AG04450 (cell line): ENCODE measurements around the gene UFSP2. TPM values are rescaled to one million over a fixed set of nuclear protein-coding genes. Genes with fewer than 3 reads are reported as not detected.

Experiments used
- CTCF ChIA-PET: fragments of 300-600, 350-600 bp; formaldehyde crosslinking; extraction: SDS; loops from one replicate; lab custom pipeline; 2022; ENCODE audit warnings: antibody characterized with exemption, inconsistent platforms; lab: Charles Lee
- POLR2A ChIA-PET: fragments of 350-600 bp; formaldehyde crosslinking; extraction: SDS; loops from one replicate; lab custom pipeline; 2021; ENCODE audit warnings: antibody characterized with exemption, inconsistent platforms; lab: Yijun Ruan, JAX
- DNase-seq: peaks from one replicate; pipeline ENCODE4 v3.0.0-alpha.2; 2011; ENCODE audit warnings: low read depth, low spot score
- H3K27ac ChIP-seq: one replicate; pipeline ENCODE4 v1.5.1; 2012; ENCODE audit warnings: low read depth, low read length, control low read depth
- H3K27me3 ChIP-seq: one replicate; pipeline ENCODE4 v1.6.0; 2012; ENCODE audit warnings: low read length; ENCODE audit not compliant: control insufficient read depth, insufficient read depth
- H3K4me3 ChIP-seq: 2 replicates; pipeline ENCODE4 v1.5.1; 2011; ENCODE audit warnings: mild to moderate bottlenecking, low read depth, low read length, control low read depth
- H3K9me3 ChIP-seq: 2 replicates; pipeline ENCODE4 v1.5.1; 2012; ENCODE audit warnings: low read length; ENCODE audit not compliant: control insufficient read depth, insufficient read depth
- polyA plus RNA-seq: library from polyadenylated mRNA; depleted of rRNA; stranded (reverse); fragments of >200 nt; gene quantifications from 2 replicates; pipeline ENCODE4 v1.2.3, GENCODE V29; 2011
- TF ChIP-seq, protein P1 (sequence below): IDR thresholded peaks from 2 replicates; pipeline ENCODE4 v1.5.1; 2011; ENCODE audit warnings: low read depth, low read length, control low read depth, inconsistent platforms

UFSP2 gene
- polyA plus RNA-seq, 1 experiment = 54.1 TPM

DNA sequence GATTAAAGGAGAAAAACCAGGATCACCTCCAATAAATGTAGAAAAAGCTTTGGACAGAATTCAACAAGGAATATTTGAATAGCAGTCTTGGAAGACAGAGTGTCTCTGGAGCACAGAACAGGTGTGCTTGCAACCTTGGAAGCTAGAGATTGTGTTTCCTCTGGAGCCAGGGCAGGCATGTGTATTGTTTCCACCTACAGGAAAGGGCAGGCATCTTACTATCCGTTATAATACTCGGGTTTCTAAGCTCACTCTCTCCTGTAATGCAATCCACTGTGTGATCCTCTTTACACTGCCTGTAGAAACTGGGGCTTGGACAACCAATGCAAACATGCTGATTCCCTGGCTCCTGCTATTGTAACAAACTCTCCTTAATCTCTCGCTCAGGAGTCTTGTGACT, 31.4 kb upstream of the UFSP2 start:
- TF ChIP-seq, protein P1, sequence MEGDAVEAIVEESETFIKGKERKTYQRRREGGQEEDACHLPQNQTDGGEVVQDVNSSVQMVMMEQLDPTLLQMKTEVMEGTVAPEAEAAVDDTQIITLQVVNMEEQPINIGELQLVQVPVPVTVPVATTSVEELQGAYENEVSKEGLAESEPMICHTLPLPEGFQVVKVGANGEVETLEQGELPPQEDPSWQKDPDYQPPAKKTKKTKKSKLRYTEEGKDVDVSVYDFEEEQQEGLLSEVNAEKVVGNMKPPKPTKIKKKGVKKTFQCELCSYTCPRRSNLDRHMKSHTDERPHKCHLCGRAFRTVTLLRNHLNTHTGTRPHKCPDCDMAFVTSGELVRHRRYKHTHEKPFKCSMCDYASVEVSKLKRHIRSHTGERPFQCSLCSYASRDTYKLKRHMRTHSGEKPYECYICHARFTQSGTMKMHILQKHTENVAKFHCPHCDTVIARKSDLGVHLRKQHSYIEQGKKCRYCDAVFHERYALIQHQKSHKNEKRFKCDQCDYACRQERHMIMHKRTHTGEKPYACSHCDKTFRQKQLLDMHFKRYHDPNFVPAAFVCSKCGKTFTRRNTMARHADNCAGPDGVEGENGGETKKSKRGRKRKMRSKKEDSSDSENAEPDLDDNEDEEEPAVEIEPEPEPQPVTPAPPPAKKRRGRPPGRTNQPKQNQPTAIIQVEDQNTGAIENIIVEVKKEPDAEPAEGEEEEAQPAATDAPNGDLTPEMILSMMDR = no peak
- POLR2A ChIA-PET = no interaction called here

DNA sequence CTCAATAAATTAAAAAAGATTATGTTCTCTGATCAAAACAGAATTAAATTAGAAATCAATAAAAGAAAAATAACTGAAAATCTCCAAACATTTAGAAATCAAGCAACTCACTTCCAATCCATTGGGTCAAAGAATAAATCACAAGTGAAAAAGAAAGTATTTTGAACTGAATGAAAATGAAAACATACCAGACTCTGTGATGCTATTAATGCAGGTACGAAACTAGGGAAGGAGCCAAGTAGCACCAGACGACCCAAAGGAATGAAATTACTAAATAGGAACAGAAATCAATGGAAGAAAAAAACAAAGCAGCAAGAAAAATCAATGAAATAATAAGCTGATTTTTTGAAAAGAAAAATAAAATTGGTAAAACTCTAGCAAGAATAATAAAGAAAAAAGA, 30.4 kb upstream of the UFSP2 start:
- ChIA-PET CTCF (interaction anchor here (0.9 to 1.2 kb wide), 2 partner anchors 142 to 272 kb away, joined by 3 read pairs; no protein-coding TSS in a partner anchor), POLR2A (no interaction called here)
- TF ChIP-seq, protein P1 = no peak
- peaks cover 3% of the 10 kb centered on the region for H3K27me3 ChIP-seq
- H3K9me3 ChIP-seq = no peaks in the 10 kb centered on the region
- H3K4me3 ChIP-seq = no peak overlapping the region
- DNase-seq = no peak
- H3K27ac ChIP-seq = no peak overlapping the region

More for the DNA sequence above, 31.4 kb upstream of the UFSP2 start:
- H3K9me3 ChIP-seq = no peaks in the 10 kb centered on the region
- H3K4me3 ChIP-seq = no peak overlapping the region
- CTCF ChIA-PET = interaction anchor here (0.8 kb wide), 1 partner anchor 15 kb away, joined by 3 read pairs; the partner anchor contains the start of gene CCDC110
- H3K27ac ChIP-seq = no peak overlapping the region
- DNase-seq = no peak
- H3K27me3 ChIP-seq = peaks cover 1% of the 10 kb centered on the region

DNA sequence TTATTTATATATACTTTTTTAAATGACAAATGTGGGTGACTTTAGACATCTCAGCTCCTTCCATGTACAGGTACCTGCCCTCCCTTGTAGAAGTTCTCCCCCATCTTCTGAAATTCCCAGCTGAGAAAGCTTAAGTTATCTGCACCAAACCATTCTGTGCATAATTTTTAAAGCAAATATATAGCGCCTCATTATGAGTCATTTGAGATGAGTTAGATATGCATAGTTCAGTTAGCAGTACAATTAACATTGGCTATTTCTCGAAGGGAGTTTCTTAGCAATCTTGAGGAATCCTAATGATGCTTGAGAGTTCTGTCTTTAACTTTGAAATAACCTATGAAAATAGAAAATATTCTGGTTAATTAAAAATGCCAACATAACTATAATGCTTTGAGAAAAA, 19.4 kb upstream of the UFSP2 start:
- no peak overlapping the region for H3K27ac ChIP-seq
- POLR2A ChIA-PET = no interaction called here
- CTCF ChIA-PET = no interaction called here
- DNase-seq = no peak
- no peaks in the 10 kb centered on the region for H3K9me3 ChIP-seq
- H3K4me3 ChIP-seq = no peak overlapping the region
- TF ChIP-seq, protein P1 = no peak
- no peaks in the 10 kb centered on the region for H3K27me3 ChIP-seq

DNA sequence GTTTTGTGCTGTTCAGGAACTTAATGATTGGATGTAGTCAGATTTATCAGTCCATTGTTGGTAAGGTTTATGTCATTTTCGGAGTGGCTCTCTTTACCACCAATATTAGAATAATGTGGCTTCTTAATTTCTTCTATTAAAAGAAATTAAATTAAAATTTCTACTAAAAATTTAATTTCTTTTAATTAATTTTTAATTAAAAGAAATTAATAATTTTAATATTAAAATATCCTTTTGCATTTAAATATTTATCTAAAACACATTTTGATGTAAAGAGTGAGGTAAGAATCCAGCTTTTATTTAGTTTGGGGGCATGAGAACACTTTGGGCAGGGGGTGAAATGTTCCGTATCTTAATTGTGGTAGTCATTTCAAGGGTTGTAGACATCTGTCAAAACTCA, 15.7 kb upstream of the UFSP2 start:
- ChIA-PET CTCF (interaction anchor here (1.1 to 1.2 kb wide), 2 partner anchors 156 to 199 kb away, joined by 3 to 6 read pairs; no protein-coding TSS in a partner anchor), POLR2A (no interaction called here)
- H3K27me3 ChIP-seq = no peaks in the 10 kb centered on the region
- TF ChIP-seq, protein P1 = no peak
- no peaks in the 10 kb centered on the region for H3K9me3 ChIP-seq
- H3K4me3 ChIP-seq = no peak overlapping the region
- no peak for DNase-seq
- H3K27ac ChIP-seq = no peak overlapping the region

DNA sequence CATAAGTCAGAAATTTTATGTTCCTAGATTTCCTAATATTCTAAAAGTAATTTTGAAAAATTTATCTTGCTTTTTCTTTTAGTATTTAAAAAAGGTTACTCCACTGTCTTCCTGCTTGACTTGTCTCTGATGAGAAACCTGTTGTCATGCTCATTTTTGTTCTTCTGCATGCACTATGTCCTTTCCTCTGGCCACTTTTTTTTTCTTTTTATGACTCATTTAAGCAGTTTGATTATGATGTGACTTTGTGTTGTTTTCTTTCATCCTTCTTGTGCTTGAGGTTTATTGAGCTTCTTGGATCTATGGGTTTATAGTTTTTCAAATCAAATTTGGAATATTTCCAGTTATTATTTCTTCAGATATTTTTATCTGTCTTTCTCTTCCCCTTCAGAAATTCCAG, 12.0 kb upstream of the UFSP2 start:
- H3K4me3 ChIP-seq = no peak overlapping the region
- DNase-seq = no peak
- TF ChIP-seq, protein P1 = no peak
- no peak overlapping the region for H3K27ac ChIP-seq
- H3K27me3 ChIP-seq = no peaks in the 10 kb centered on the region
- H3K9me3 ChIP-seq = no peaks in the 10 kb centered on the region
- POLR2A ChIA-PET = no interaction called here
- CTCF ChIA-PET = interaction anchor here (2.3 kb wide), 1 partner anchor 160 kb away, joined by 9 read pairs; no protein-coding TSS in a partner anchor
